Stimulated activated CD4-positive, alpha-beta T cell treated with anti-CD3 and anti-CD28 coated beads, Interleukin-4, amount 100 ng/mL, for 48 hours (primary cell): ENCODE measurements around the gene AQP5.

ENCODE experiments used
- DNase-seq, 2 donors: peaks; one replicate each; pipeline ENCODE4 v3.0.0-alpha.2; 2020; ENCODE audit warnings: low read depth in 2 of 2

The AQP5 gene

GRCh38 chr12:49961111-49961922 lies at the start of gene AQP5:
Gene AQP5, plus strand, starts transcription at chr12:49961872. Its CDS starts 146 bp downstream, at chr12:49962018.
- DNase-seq, result no peak

GRCh38 chr12:49912345-49913255 lies 49.1 kb upstream of the AQP5 start:
- DNase-seq, result no peak

- DNase-seq, result no peak
These were observed 45.3 kb upstream of the AQP5 start for GRCh38 chr12:49916129-49916919.

- no peak for DNase-seq
These were observed 44.4 kb upstream of the AQP5 start for GRCh38 chr12:49917166-49917787.

GRCh38 chr12:49917788-49918173 lies 43.9 kb upstream of the AQP5 start:
- no peak for DNase-seq

GRCh38 chr12:49920241-49920914 lies 41.3 kb upstream of the AQP5 start:
- no peak for DNase-seq

GRCh38 chr12:49920915-49921286 lies 40.8 kb upstream of the AQP5 start:
- no peak for DNase-seq

GRCh38 chr12:49921299-49921698 lies 40.4 kb upstream of the AQP5 start:
- no peak for DNase-seq

GRCh38 chr12:49921936-49922335 lies 39.7 kb upstream of the AQP5 start:
- no peak for DNase-seq

GRCh38 chr12:49922349-49923034 lies 39.2 kb upstream of the AQP5 start:
- DNase-seq, result no peak

GRCh38 chr12:49923035-49923644 lies 38.5 kb upstream of the AQP5 start:
- no peak for DNase-seq

GRCh38 chr12:49923880-49924556 lies 37.7 kb upstream of the AQP5 start:
- no peak for DNase-seq

- DNase-seq, result no peak
These were observed 36.9 kb upstream of the AQP5 start for GRCh38 chr12:49924628-49925246.

GRCh38 chr12:49925433-49926204 lies 36.1 kb upstream of the AQP5 start:
- DNase-seq, result no peak

GRCh38 chr12:49928471-49928870 lies 33.2 kb upstream of the AQP5 start:
- no peak for DNase-seq

GRCh38 chr12:49929581-49929980 lies 32.1 kb upstream of the AQP5 start:
- DNase-seq, result no peak

- DNase-seq, result no peak
These were observed 31.0 kb upstream of the AQP5 start for GRCh38 chr12:49930515-49931288.
